Measurements from ENCODE around the gene PSORS1C2. TPM values are rescaled to one million over a fixed set of nuclear protein-coding genes. Genes with fewer than 3 reads are reported as not detected.

The PSORS1C2 gene
- total RNA-seq, 1 donor from 2014 or later, result not detected

- DNase-seq (ENCODE audit: low read depth in 2 of 2), result peak; percentile 75 to 90
Observed at GRCh38 chr6:31114541-31114878, 24.4 kb downstream of the PSORS1C2 start, which contains the start of gene PSORS1C1. Gene PSORS1C1, plus strand, starts transcription at chr6:31114800. Its CDS starts 14,833 bp downstream, at chr6:31129633.

GRCh38 chr6:31113861-31114540 is 24.9 kb downstream of the PSORS1C2 start:
- no peak for DNase-seq (ENCODE audit: low read depth in 2 of 2)

- DNase-seq (ENCODE audit: low read depth in 2 of 2), result no peak
Observed at GRCh38 chr6:31112478-31112877, 26.4 kb downstream of the PSORS1C2 start, which contains the start of gene C6orf15. Gene C6orf15, minus strand, starts transcription at chr6:31112575. Its CDS starts 20 bp downstream, at chr6:31112555.

GRCh38 chr6:31111712-31112111 is 27.2 kb downstream of the PSORS1C2 start:
- DNase-seq (ENCODE audit: low read depth in 2 of 2), result no peak

GRCh38 chr6:31110825-31111582 is 27.9 kb downstream of the PSORS1C2 start:
- DNase-seq (ENCODE audit: low read depth in 2 of 2), result no peak

GRCh38 chr6:31107052-31107451 is 31.8 kb downstream of the PSORS1C2 start:
- no peak for DNase-seq (ENCODE audit: low read depth in 2 of 2)

GRCh38 chr6:31103136-31103535 is 35.7 kb downstream of the PSORS1C2 start:
- no peak for DNase-seq (ENCODE audit: low read depth in 2 of 2)

GRCh38 chr6:31098449-31098938 is 40.4 kb downstream of the PSORS1C2 start:
- peak in 1 of 2 donors; percentile 22 for DNase-seq (ENCODE audit: low read depth in 2 of 2)

GRCh38 chr6:31096656-31097055 is 42.2 kb downstream of the PSORS1C2 start:
- no peak for DNase-seq (ENCODE audit: low read depth in 2 of 2)

GRCh38 chr6:31096215-31096614 is 42.7 kb downstream of the PSORS1C2 start:
- DNase-seq (ENCODE audit: low read depth in 2 of 2), result no peak

GRCh38 chr6:31094389-31094881 is 44.4 kb downstream of the PSORS1C2 start:
- peak; percentile 60 to 77 for DNase-seq (ENCODE audit: low read depth in 2 of 2)

GRCh38 chr6:31092769-31093505 is 45.9 kb downstream of the PSORS1C2 start:
- peak; percentile 40 to 41 for DNase-seq (ENCODE audit: low read depth in 2 of 2)

- DNase-seq (ENCODE audit: low read depth in 2 of 2), result no peak
Observed at GRCh38 chr6:31092238-31092637, 46.6 kb downstream of the PSORS1C2 start.

GRCh38 chr6:31091680-31092079 is 47.2 kb downstream of the PSORS1C2 start:
- no peak for DNase-seq (ENCODE audit: low read depth in 2 of 2)

- DNase-seq (ENCODE audit: low read depth in 2 of 2), result no peak
Observed at GRCh38 chr6:31090973-31091364, 47.9 kb downstream of the PSORS1C2 start.

GRCh38 chr6:31090275-31090972 is 48.4 kb downstream of the PSORS1C2 start:
- DNase-seq (ENCODE audit: low read depth in 2 of 2), result no peak

Other genes with a start within 250 kb of the PSORS1C2 start
- 8.3 and 12.9 TPM in 2 replicates for gene GTF2H4, start 230.9 kb downstream of the PSORS1C2 start, total RNA-seq
- gene VARS2, start 224.8 kb downstream of the PSORS1C2 start, total RNA-seq, result 13.9 and 15.5 TPM in 2 replicates
- gene SFTA2, start 206.9 kb downstream of the PSORS1C2 start, total RNA-seq, result not detected in 2 replicates
- gene MUCL3, start 198.1 kb downstream of the PSORS1C2 start, total RNA-seq, result not detected in 2 replicates
- gene MUC21, start 155.3 kb downstream of the PSORS1C2 start, total RNA-seq, result not detected in 2 replicates
- gene MUC22, start 128.6 kb downstream of the PSORS1C2 start, total RNA-seq, result not detected in 2 replicates
- not detected in 2 replicates for gene C6orf15, start 26.5 kb downstream of the PSORS1C2 start, total RNA-seq
- 2.6 and 6.7 TPM in 2 replicates for gene PSORS1C1, start 24.3 kb downstream of the PSORS1C2 start, total RNA-seq
- under 0.01 TPM in 1 of 2 replicates, not detected in the other for gene CDSN, start 18.6 kb downstream of the PSORS1C2 start, total RNA-seq
- 7.7 and 8.7 TPM in 2 replicates for gene CCHCR1, start 18.7 kb upstream of the PSORS1C2 start, total RNA-seq
- 6.3 and 12.0 TPM in 2 replicates for gene TCF19, start 19.5 kb upstream of the PSORS1C2 start, total RNA-seq
- not detected in 2 replicates for gene POU5F1, start 31.6 kb upstream of the PSORS1C2 start, total RNA-seq
- 64.7 and 247 TPM in 2 replicates for gene HLA-C, start 133.0 kb upstream of the PSORS1C2 start, total RNA-seq
- 153 and 307 TPM in 2 replicates for gene HLA-B, start 218.1 kb upstream of the PSORS1C2 start, total RNA-seq